SKM-1 treated with dmso at 0.1 percent for 144 hours (cell line): ENCODE data around the gene ANP32E.
"Not testable (repeated sequence)": the region's sequence is repeated elsewhere in the genome, so short reads cannot be mapped to it uniquely, and the experiment has no call there.

ENCODE experiments used
- DNase-seq: peaks from one replicate; lab custom pipeline; 2025; ENCODE audit not compliant: unreplicated experiment; lab: John Stamatoyannopoulos, UW

Gene ANP32E

DNA sequence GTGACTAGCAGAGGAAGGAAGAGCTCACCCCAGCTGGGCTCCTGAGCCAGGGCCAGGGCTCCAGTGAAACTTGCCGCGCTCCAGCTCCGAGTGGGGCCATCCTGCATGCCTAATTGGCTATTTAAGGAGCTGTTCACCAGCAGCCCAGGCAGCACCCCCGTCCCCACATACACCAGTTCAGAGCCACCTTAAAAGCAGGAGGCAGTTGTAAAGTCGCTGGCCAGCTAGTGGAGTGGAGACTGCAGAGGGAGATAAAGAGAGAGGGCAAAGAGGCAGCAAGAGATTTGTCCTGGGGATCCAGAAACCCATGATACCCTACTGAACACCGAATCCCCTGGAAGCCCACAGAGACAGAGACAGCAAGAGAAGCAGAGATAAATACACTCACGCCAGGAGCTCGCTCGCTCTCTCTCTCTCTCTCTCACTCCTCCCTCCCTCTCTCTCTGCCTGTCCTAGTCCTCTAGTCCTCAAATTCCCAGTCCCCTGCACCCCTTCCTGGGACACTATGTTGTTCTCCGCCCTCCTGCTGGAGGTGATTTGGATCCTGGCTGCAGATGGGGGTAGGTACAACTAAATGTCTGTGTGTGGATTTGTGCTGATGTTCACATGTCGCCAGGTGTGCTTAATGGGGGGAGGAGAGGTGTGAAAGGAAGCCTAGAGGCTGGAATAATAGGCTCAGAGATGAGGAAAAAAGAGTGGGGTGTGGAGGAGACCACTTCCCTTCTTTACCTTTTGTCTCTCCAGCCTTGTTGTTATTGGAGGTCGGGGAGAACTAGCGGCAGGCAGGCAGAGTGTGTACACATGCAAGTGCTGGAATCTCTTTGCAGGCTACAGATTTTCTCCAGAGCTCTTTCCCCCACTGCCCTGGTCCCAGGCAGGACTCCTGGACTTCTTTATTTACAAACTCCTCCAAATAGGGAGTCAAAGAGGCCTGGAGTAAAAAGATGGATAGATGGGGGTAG lies 22.0 kb upstream of the ANP32E start, which contains the start of gene CA14:
TSS of gene CA14 (plus strand) at position 151 of the 962 bp plus-strand sequence. CDS start at position 506, 355 bp downstream.
- DNase-seq = no peak

DNA sequence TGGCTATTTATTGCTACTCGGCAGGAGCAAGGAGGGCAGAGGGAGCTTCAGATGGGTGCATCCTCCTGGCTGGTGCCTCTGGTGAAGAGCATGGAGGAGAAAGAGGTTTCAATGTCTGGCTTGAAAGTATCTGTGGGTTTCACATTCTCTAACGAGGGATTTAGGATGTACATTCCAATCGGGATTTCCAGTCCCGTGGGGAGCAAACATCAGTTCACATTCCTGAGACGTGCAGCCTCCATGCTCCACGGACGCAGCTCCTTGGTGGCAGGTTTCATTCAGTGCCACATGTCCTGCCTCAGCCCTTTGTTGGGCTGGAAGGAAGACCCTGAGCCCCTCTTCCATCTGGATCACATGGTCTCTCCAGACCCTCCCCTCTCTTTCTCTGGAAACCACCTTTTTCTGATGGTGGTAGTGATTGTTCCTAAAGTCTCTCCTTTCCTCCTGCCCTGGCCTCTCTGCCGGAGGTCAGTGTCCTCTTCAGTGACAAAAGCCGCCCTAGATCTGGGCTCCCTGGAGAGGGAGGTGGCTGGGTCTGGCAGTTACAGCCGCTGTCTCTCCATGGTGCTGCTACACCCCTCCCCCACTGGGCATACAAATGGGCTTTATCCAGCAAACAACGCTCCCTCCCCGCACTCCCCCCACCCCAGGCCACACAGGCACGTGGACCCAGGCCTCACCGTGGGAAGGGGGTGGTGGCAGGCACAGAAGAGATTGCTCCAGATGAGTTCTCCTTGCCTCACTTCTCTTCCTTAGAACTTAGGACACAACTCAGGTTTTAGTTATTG lies 20.8 kb upstream of the ANP32E start:
- DNase-seq = no peak

DNA sequence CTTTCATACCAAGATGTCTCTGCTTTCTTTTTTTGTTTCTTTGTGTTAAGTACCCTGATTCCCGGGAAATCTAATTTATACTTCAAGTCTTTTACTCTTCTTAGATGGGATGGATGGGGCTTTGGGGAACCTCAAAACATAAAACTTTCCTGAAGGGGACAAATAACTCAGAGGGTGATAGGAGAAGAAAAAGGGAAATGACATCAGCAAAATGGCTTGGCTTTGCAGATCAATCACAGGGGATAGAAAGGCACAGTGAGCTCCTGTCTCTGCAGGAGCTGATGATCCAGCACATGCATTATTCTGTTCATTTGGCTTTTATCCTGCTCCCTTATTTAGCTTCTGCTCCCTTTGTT lies 20.3 kb upstream of the ANP32E start:
- no peak for DNase-seq

DNA sequence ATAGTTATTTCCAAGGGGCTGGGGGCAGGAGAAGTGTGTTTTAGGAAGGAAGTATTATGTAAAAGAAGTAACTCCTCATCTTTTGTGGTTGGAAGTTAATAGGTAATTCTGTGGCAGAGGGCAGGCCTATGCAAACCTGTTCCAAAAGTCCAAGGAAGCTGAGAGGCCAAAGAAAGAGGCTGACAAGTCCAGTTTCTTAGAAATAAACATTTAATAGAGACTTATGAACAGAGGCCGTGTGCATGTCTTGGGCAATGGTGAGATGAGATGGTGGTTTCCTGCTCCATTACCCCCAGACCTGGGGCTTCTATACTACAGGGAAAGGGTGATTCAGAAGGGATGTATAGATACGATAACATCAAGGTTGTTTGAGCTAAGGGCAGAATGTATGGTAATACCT lies 14.0 kb upstream of the ANP32E start:
- DNase-seq = no peak

DNA sequence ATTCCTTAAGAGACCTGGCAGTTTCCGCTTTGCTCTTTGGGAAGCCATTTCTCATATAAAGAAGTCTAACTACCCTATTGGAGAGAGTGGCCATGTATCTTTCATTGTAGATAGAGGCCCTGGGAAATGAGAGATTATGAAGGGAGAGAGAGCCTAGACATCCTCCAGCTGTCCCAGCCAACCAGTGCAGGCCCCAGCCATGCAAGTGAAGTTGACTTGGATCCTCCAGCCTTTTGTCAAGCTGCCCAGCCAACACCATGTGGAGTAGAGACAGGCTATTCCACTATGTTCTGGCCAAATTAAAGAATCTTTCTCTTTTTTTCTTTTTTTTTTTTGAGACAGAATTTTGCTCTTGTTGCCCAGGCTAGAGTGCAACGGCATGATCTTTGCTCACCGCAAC lies 7.1 kb upstream of the ANP32E start:
- DNase-seq = no peak

DNA sequence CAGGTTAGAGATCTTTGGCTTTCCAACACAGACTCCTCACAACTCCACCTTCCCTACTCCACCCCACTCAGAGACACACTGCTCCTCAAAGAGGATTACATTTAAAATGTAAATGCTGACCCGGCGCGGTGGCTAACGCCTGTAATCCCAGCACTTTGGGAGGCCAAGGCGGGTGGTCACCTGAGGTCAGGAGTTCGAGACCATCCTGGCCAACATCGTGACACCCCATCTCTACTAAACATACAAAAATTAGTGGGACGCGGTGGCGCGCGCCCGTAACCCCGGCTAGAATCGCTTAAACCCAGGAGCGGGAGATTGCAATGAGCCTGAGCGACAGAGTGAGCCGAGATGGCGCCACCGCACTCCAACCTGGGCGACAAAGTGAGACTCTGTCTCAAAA lies 1.8 kb upstream of the ANP32E start:
- no peak for DNase-seq

DNA sequence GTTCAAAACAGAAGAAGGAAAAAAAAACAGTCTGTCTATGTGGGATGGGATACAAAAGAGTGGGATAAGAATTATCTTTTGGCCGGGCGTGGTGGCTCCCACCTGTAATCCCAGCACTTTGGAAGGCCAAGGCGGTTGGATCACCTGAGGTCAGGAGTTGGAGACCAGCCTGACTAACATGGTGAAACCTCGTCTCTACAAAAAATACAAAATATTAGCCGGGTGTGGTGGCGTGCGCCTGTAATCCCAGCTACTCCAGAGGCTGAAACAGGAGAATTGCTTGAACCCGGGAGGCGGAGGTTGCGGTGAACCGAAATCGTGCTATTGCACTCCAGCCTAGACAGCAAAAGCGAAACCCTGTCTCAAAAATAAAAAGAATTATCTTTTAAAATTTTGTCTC lies 1.3 kb upstream of the ANP32E start:
- not testable (repeated sequence) for DNase-seq

DNA sequence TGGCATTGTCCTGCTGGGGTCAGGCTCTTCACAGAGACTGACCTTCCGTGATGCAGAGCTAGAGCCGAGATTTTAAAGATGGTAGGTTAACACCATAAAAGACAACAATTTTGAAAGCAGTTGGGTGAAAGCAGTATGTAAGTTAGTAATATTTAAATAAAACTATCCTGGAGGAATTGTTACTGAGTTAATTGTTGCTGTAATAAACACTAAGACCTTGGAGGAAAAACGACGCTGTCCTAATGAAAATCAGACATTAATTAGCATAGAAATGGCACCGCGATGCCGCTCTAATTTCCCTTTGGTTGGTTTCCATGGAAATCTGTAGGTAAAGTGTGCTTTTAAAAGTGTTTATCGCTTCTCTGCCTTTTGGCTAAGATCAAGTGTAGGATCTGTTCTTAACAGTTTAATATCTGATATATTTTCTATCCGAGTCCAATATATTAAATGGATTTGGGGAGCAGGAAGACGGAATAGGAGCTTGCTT lies 745 bp upstream of the ANP32E start:
- DNase-seq = no peak

DNA sequence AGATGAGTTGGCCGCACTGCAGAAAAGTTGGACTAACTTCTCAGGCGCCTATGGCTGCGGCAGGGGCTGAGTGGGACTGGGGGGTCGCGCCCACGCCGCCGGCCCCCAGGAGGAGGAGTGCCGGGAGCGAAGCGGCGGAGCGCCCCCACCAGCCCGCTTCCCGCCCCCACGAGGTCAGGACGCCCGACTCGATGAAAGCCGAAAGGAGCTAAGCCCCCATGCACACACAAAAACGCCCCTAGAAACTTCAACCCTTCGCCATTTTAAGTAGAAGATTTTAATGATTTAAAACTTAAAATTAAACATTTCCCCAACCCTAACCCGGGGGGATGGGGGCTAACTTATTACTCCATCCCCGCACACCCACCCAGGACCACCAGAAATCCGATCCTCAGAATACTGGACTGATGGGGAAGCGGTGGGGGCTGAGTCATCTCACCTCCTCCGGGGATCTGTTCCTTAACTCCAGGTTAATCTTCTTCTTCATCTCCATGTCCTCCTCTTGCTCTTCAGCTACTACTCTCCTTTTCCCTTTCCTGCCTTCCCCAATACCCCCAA lies 539 bp downstream of the ANP32E start:
- no peak for DNase-seq

DNA sequence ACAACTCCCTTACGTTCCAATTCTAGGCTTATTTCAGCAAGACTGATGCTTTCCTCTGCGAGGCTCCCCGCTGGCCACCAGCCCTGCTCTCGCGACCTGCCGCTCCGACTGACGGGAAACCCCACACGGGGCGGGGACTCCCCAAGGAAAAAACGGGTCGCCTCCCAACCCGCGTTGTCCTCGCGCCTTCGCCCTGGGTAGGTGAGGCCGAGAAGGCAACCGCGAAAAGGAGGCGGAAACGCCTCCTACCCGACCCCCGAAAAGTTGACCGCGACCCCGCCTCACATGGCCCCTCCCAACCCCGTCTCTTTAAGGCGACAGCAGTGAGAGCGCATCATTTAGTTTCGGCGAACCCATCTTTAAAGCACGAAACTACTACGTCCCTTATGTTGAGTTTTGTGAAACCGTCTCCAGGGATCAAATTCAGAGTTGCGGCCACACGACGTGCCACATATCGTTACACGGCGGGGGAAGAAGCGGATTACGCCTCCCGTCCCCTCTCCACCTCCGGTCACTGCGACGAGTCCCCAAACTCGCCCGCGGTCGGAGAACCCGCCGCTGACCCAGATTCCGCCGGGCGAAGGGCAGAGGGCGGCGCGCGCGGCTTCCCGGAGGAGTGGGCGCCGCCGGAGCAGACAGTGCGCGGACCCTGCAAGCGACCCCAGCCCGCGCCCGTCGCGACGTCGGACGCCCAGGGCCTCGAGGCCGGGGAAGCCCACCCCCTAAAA lies 1.2 kb downstream of the ANP32E start:
- DNase-seq = peak; percentile 68

DNA sequence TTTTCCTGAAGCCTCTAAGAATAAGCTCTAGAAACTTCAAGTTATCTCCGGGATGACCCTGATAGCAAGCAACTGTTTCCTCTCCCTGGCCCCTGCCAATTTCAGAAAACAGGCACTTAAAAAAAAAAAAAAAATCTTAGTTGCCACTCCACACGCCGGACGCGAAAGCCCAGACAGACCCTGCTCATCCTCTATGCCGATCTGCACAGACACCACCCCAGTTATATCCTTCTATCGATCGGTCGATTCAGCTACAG lies 1.7 kb downstream of the ANP32E start:
- DNase-seq = no peak

DNA sequence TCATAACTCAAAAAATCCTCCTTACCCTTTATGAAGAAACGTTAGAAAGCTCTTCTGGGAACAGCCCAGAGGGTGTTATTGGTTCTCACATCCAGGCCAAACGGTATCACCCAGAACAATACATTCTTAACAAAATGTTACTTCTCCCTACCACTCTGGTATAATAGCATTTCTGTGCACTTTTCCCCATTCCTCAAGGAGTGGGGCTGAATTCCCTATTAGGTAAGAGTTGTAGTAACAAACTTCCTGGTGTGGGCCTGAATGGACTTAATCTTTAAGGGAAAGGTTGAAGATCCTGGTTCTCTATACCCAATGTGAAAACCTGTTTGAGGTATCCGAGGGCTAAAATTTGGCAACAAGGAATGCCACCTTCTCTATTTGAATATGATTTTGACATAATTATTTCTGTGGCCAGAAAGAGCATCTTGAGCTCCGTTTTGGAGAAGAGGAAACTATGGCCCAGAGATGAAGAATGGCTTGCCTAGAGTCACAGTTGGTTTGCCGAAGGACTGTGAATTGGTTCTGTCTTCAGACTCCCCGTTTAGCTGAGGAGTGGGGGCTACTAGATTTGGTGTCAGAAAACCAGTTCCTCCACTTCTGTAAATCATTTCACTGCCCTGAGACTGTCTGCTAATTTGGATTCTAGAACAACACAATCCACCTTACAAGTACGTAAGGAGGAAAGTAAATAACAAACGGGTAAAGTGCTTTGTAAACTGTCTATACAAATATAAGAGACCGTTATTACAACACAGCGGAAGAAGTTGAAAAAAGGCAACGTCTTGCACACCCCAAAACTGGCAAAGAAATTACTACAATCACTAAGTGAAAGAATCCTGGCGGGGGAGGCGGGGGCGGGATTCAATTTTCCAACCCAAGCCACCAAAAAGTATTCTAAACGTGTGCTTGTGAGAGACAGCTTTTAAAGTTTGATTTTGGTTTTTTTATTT lies 2.3 kb downstream of the ANP32E start:
- DNase-seq = peak; percentile 54

DNA sequence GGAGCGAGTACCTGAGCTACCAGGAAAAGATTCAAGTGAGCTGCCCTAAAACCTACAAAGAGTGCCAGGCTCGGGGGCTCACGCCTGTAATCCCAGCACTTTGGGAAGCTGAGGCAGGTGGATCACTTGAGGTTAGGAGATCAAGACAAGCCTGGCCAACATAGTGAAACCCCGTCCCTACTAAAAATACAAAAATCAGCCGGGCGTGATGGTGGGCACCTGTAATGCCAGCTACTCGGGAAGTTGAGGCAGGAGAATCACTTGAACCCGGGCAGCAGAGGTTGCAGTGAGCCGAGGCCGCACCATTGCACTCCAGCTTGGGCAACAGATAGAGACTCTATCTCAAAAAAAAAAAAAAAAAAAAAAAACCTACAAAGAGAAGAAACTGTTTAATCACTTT lies 3.0 kb downstream of the ANP32E start:
- DNase-seq = not testable (repeated sequence)

DNA sequence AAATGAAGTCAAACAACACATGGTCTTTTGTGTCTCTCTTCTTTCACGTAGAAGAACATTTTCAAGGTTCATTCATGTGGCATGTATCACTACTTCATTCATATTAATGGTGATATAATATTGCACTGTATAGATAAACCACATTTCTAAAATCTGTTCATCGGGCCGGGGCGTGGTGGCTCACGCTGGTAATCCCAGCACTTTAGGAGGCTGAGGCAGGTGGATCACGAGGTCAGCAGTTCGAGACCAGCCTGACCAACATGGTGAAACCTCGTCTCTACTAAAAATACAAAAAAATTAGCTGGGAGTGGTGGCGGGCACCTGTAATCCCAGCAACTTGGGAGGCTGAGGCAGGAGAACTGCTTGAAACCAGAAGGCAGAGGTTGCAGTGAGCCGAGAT lies 7.7 kb downstream of the ANP32E start:
- DNase-seq = not testable (repeated sequence)

DNA sequence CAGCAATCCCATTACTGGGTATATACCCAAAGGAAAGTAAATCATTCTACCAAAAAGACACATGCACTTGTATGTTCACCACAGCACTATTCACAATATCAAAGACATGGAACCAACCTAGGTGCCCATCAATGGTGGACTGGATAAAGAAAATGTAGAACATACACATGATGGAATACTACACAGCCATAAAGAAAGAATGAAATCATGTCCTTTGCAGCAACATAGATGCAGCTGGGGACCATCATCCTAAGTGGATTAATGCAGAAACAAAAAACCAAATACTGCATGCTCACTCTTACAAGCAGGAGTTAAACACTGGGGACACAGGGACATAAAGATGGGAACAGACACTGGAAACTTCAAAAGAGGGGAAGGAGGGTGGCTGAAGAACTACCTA lies 8.7 kb downstream of the ANP32E start:
- no peak for DNase-seq

DNA sequence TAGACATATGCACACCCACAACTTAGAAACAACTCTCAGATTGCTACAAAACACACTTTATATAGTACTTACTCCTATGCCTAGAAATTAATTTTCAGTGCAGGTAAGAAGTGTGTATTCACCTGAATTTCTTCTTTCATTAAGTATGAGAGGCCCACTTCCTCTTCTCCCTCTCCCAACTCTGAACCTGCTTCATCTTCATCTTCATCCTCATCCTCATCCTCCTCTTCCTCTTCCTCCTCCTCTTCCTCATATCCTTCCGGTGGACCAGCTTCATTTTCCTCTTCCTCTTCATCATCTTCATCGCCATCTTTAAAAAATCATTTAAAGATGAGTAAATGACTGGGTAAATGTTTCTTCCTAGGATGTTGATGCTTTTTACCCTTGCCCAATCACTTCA lies 9.4 kb downstream of the ANP32E start:
- DNase-seq = no peak

DNA sequence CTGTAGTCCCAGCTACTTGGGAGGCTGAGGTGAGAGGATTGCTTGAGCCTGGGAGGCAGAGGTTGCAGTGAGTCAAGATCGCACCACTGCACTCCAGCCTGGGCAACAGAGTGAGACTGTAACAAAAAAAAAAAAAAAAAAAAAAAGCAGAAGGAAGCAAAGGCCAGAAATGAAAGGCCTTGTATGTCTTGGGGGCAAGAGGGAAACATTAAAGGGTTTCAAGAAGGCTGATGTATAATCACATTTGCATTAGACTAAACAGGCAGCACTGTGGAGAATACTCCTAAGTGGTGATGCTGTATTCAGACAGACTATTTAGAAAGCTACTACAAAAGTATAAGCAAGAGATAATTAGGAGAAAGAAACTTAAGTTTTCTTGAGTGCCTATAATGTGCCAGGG lies 10.4 kb downstream of the ANP32E start:
- DNase-seq = no peak

DNA sequence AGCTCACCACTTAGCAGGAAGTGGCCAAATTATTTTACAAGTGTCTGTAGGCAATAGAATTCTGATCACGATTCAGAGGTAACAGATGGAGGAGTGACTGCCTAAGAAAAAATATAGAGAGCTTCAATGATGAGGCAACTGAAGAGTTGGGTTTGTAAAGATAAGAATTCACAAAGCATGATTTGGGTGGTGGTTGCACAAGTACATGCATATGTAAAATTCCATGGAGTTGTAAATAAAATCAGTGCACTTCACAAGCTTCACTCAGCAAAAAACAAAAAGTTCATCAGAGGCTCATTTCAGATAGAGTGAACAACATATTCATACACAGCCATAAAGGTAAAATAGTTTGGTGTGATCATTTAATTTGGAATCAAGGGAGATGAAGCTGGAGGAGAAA lies 10.9 kb downstream of the ANP32E start:
- DNase-seq = no peak

DNA sequence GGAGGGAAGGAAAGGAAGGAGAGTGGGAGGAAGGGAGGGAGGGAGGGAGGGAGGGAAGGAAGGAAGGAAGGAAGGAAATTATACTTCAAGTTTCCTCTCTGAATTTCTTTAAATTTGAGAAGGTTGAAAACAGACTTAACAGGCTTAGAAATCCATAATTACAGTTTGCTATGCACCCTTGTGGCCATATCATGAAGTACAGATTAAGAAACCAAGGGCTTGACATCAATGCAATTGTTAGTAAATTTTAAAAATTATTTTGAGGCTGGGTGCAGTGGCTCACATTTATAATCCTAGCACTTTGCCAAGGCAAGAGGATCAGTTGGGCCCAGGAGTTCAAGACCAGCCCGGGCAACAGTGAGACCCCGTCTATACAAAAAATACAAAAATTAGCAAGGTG lies 14.4 kb downstream of the ANP32E start:
- peak; percentile 32 for DNase-seq

DNA sequence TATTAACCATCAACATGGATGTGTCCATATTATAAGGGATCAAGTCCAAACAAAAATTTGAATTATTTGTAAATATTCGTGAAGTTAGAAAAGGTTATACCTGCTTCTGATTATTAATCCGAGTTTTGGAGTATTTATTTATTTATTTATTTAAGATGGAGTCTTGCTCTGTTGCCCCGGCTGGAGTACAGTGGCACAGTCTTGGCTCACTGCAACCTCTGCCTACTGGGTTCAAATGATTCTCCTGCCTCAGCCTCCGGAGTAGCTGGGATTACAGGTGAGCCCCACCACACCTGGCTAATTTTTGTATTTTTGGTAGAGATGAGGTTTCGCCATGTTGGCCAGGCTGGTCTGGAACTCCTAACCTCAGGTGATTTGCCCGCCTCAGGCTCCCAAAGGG lies 20.1 kb downstream of the ANP32E start:
- not testable (repeated sequence) for DNase-seq
